Mucosa of descending colon (tissue), 3 donors: ENCODE results near the gene POU2F3. TPM values are rescaled to one million over a fixed set of nuclear protein-coding genes. Genes with fewer than 3 reads are reported as not detected.
A peak's percentile ranks its signal among the peaks of the same experiment; 100 is the strongest.

Source experiments
- ATAC-seq: fragments of 200-7000 bp; cut with Tn5 transposase; one replicate; pipeline ENCODE4 v1.9.1; 2020; ENCODE audit warnings: mild to moderate bottlenecking, moderate library complexity
- DNase-seq, 3 donors: peaks; one replicate each; pipeline ENCODE4 v3.0.0-alpha.2; 2020
- H3K36me3 ChIP-seq: fragments of 200-600 bp; one replicate; pipeline ENCODE4 v1.8.0; 2021; ENCODE audit warnings: low read depth, mild to moderate bottlenecking
- H3K4me1 ChIP-seq: fragments of 200-600 bp; one replicate; pipeline ENCODE4 v1.8.0; 2021; ENCODE audit warnings: low read depth, mild to moderate bottlenecking
- H3K4me3 ChIP-seq: fragments of 200-600 bp; one replicate; pipeline ENCODE4 v1.8.0; 2021; ENCODE audit warnings: mild to moderate bottlenecking
- H3K9me3 ChIP-seq: fragments of 200-600 bp; one replicate; pipeline ENCODE4 v1.8.0; 2021; ENCODE audit warnings: mild to moderate bottlenecking
- CTCF ChIP-seq: fragments of 200-600 bp; IDR thresholded peaks from one replicate; pipeline ENCODE4 v1.8.0; 2022; ENCODE audit warnings: antibody characterized with exemption, mild to moderate bottlenecking
- intact Hi-C, 2 donors: fragments of 100-400 bp; cut with DNase I in 1 of 2; cut with micrococcal nuclease in 1 of 2; formaldehyde crosslinking; loops; one replicate each; pipeline versions ENCODE4 v1.11.0 to v1.11.1; 2022; cut with DNase I, micrococcal nuclease
- total RNA-seq, 3 donors: library from RNA; stranded (reverse); fragmentation: NEBNext Ultra II Directional in 2 of 3; extraction: Animal tissue kit (Norgen Biotek cat#: 25700) in 2 of 3; gene quantifications; one replicate each; pipeline versions ENCODE4 v1.2.1 to v1.2.4, GENCODE V29; 2021 to 2023
- donor health status: DM: no; HTN: no; CAD: no; lungs with moderate emphysema.
- donor health status: DM: no; HTN: no; CAD: no.
- donor health status: DM: no; HTN: yes; CAD: no.

Gene POU2F3
- total RNA-seq, 3 donors from 2014 or later = 1.1 to 3.0 (median 2.2) TPM

DNA sequence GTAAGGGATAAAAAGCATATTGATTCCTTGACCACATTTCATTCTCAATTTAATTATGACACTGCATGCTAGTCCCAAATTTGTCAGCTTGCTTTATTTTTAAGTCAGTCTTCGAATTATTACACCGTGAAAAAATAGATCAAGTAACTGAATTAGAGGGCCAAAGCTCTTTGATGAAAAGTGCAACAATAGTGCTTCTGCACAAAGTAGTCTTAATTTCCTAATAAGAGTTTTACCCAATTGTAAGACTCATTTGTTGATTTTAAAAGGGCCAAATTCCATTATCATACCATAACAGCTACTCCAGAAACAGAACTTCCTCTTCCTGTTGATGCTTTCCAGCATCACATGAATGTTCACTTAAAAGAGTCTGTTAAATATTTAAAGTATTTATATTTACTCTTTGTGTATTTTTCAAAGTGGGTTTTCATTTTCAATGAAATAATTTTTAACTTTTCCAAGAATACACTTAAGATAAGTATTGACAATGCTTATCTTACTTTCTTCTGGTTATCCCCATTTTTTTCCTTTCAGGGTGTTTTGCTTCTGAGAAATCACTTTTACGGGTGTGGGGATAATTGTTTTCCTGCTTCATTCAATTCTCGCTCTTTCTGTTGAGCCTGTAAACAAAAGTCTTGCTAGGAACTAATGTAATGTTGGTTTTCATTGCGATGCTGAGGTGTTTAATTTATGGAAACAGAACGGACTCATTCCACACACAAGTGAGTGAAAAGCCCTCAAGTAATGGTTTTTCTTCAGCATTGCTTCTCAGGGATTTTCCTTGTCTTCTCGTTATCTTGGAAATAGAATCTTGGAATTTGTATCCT, 98.4 kb downstream of the POU2F3 start:
- Histone ChIP-seq H3K36me3 (no peaks in the 10 kb centered on the region), H3K4me1 (peaks cover 39% of the 10 kb centered on the region), H3K9me3 (no peaks in the 10 kb centered on the region), H3K4me3 (no peak overlapping the region)
- ATAC-seq (no peak), DNase-seq (no peak)
- TF ChIP-seq CTCF = no peak
- intact Hi-C loops = loop anchor here in 1 of 2 donors (10.0 kb wide), 1 partner anchor 106 kb away; no protein-coding TSS in a partner anchor

DNA sequence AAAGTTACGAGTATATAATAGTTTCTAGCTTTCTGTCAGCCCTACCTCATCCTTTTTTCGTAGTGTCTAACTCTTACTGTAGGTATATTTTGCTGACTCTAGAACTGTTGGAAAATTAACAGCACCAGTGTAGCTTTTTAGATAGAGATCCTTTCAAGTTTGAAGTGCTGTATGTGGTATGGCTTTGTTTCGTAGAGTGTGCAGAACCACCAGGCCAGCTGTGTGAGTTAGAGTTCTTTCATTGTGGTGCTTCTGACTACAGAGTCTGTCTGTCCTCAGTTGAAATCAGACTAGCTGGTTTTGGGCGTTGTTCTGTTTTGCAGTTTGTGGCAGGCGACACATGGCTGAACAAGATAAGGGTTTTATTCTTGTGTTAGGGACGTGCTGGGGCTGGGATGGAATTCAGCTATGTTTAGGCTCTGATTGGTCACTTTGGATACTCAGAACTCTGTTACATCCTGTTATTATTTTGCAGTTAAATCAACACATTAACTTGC, 99.5 kb downstream of the POU2F3 start:
- intact Hi-C loops = loop anchor here in 1 of 2 donors (10.0 kb wide), 1 partner anchor 105 kb away; no protein-coding TSS in a partner anchor
- Histone ChIP-seq H3K4me1 (peaks cover 50% of the 10 kb centered on the region), H3K4me3 (no peak overlapping the region), H3K36me3 (no peaks in the 10 kb centered on the region), H3K9me3 (no peaks in the 10 kb centered on the region)
- peak; percentile 23 for ATAC-seq
- DNase-seq = peak in 1 of 3 donors; percentile 54
- no peak for TF ChIP-seq CTCF

DNA sequence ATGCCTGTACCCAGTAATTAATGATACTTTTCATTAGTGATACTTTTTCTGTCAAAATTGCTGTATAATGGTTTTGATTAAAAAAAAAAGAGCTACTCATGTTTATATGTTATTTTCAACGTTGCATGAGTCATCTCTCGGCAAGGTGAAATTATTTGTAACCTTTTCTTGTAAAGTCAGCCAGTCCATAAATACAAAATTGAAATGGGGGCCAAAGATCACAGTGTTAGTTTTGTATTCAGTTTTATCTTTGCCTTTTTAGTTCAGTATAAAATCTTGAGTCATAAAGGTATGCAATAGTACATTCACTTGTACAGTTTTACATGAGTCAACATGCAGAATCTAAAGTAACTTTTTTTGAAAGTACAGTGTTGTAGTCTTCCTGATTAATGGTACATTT, 100.6 kb downstream of the POU2F3 start:
- ATAC-seq = no peak
- no peak overlapping the region for H3K4me3 ChIP-seq

DNA sequence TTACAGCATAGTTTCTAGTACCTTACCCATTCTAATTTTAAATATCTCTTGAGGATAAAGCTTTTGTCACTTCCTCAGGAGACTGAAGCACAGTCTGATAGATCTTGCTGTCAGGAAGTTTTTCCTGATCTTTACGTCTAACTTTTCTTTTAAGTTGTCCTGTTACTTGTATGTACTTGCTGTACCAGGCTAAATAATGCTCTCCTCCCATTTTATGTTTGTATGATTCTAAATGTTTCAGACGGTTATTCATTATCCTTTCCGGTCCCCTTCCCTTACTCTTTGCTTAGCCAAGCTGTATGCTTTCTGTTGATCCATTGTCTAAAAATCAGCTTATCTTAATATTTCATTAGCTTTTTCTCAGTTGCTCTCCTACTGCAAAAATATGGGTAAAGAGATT, 102.3 kb downstream of the POU2F3 start:
- no peaks in the 10 kb centered on the region for H3K9me3 ChIP-seq
- intact Hi-C loops = loop anchor here in 1 of 2 donors (10.0 kb wide), 1 partner anchor 53 kb away; no protein-coding TSS in a partner anchor
- no peaks in the 10 kb centered on the region for H3K36me3 ChIP-seq
- H3K4me3 ChIP-seq = no peak overlapping the region
- DNase-seq = no peak
- no peak for TF ChIP-seq CTCF
- no peak for ATAC-seq
- H3K4me1 ChIP-seq = peaks cover 57% of the 10 kb centered on the region

More for the DNA sequence above, 100.6 kb downstream of the POU2F3 start:
- H3K36me3 ChIP-seq = no peaks in the 10 kb centered on the region
- no peaks in the 10 kb centered on the region for H3K9me3 ChIP-seq
- no peak for DNase-seq
- intact Hi-C loops = loop anchor here in 1 of 2 donors (10.0 kb wide), 1 partner anchor 54 kb away; no protein-coding TSS in a partner anchor
- no peak for TF ChIP-seq CTCF
- H3K4me1 ChIP-seq = peaks cover 53% of the 10 kb centered on the region

GRCh38 chr11:120342678-120343077, 102.7 kb downstream of the POU2F3 start:
- intact Hi-C loops = loop anchor here in 1 of 2 donors (10.0 kb wide), 1 partner anchor 52 kb away; no protein-coding TSS in a partner anchor
- no peak for TF ChIP-seq CTCF
- DNase-seq = no peak
- peaks cover 57% of the 10 kb centered on the region for H3K4me1 ChIP-seq
- H3K4me3 ChIP-seq = no peak overlapping the region
- H3K36me3 ChIP-seq = no peaks in the 10 kb centered on the region
- no peaks in the 10 kb centered on the region for H3K9me3 ChIP-seq
- no peak for ATAC-seq
